ENCODE measurements around the gene CKAP5.
"Not testable (repeated sequence)": the region's sequence is repeated elsewhere in the genome, so short reads cannot be mapped to it uniquely, and the experiment has no call there.

The CKAP5 gene

GRCh38 chr11:46726206-46726862 is 119.7 kb downstream of the CKAP5 start:
- no peak for DNase-seq (ENCODE audit: low read depth)

- DNase-seq (ENCODE audit: low read depth) = no peak
Observed at GRCh38 chr11:46725338-46726205, 120.5 kb downstream of the CKAP5 start.

GRCh38 chr11:46724088-46724487 is 122.0 kb downstream of the CKAP5 start:
- DNase-seq (ENCODE audit: low read depth) = no peak

- DNase-seq (ENCODE audit: low read depth) = no peak
Observed at GRCh38 chr11:46723359-46723680, 122.8 kb downstream of the CKAP5 start.

- no peak for DNase-seq (ENCODE audit: low read depth)
Observed at GRCh38 chr11:46722566-46723358, 123.3 kb downstream of the CKAP5 start.

- no peak for DNase-seq (ENCODE audit: low read depth)
Observed at GRCh38 chr11:46721286-46721685, 124.8 kb downstream of the CKAP5 start.

GRCh38 chr11:46719543-46720218 is 126.4 kb downstream of the CKAP5 start:
- no peak for DNase-seq (ENCODE audit: low read depth)

GRCh38 chr11:46719048-46719542 is 127.0 kb downstream of the CKAP5 start, which contains the start of gene F2:
Gene F2, plus strand, starts transcription at chr11:46719213. Its CDS starts 23 bp downstream, at chr11:46719236.
- no peak for DNase-seq (ENCODE audit: low read depth)

GRCh38 chr11:46718155-46719019 is 127.7 kb downstream of the CKAP5 start:
- no peak for DNase-seq (ENCODE audit: low read depth)

- DNase-seq (ENCODE audit: low read depth) = not testable (repeated sequence)
Observed at GRCh38 chr11:46717825-46718154, 128.3 kb downstream of the CKAP5 start.

GRCh38 chr11:46712874-46713576 is 133.1 kb downstream of the CKAP5 start:
- no peak for DNase-seq (ENCODE audit: low read depth)

- DNase-seq (ENCODE audit: low read depth) = peak; percentile 64
Observed at GRCh38 chr11:46711303-46711702, 134.8 kb downstream of the CKAP5 start.

GRCh38 chr11:46710821-46711269 is 135.2 kb downstream of the CKAP5 start:
- DNase-seq (ENCODE audit: low read depth) = peak; percentile 99

GRCh38 chr11:46709351-46709750 is 136.7 kb downstream of the CKAP5 start:
- DNase-seq (ENCODE audit: low read depth) = not testable (repeated sequence)

- no peak for DNase-seq (ENCODE audit: low read depth)
Observed at GRCh38 chr11:46706886-46707285, 139.2 kb downstream of the CKAP5 start.

GRCh38 chr11:46705070-46705688 is 140.9 kb downstream of the CKAP5 start:
- DNase-seq (ENCODE audit: low read depth) = no peak

GRCh38 chr11:46701078-46701654 is 144.9 kb downstream of the CKAP5 start:
- no peak for DNase-seq (ENCODE audit: low read depth)

- peak; percentile 98 for DNase-seq (ENCODE audit: low read depth)
Observed at GRCh38 chr11:46700241-46701077, 145.6 kb downstream of the CKAP5 start, which contains the start of the genes ARHGAP1 and ZNF408. Gene ARHGAP1, minus strand, starts transcription at chr11:46700619. Its CDS starts 4,512 bp downstream, at chr11:46696107. Gene ZNF408, plus strand, starts transcription at chr11:46701031. Its CDS starts 17 bp downstream, at chr11:46701048.
